Ascending aorta (tissue), 2 donors: ENCODE measurements around the gene TMTC1. TPM values are rescaled to one million over a fixed set of nuclear protein-coding genes. Genes with fewer than 3 reads are reported as not detected.

Experiments used
- DNase-seq, 2 donors: peaks; one replicate each; pipeline ENCODE4 v3.0.0-alpha.2; 2019; ENCODE audit warnings: low spot score in 2 of 2
- H3K27ac ChIP-seq, 2 donors: fragments of 200-600 bp; sonication (generic); one replicate each; pipeline ENCODE4 v1.5.1; 2016 to 2017; ENCODE audit warnings: mild to moderate bottlenecking in 1 of 2
- H3K27me3 ChIP-seq: fragments of 200-600 bp; sonication (generic); one replicate; pipeline ENCODE4 v1.5.1; 2017
- H3K36me3 ChIP-seq, 2 donors: fragments of 200-600 bp; sonication (generic); one replicate each; pipeline ENCODE4 v1.5.1; 2016
- H3K4me1 ChIP-seq, 2 donors: fragments of 200-600 bp; sonication (generic); one replicate each; pipeline ENCODE4 v1.5.1; 2016 to 2017; ENCODE audit warnings: mild to moderate bottlenecking in 1 of 2
- H3K4me3 ChIP-seq, 2 donors: fragments of 200-600 bp; sonication (generic); one replicate each; pipeline ENCODE4 v1.5.1; 2016 to 2017; ENCODE audit warnings: mild to moderate bottlenecking in 1 of 2
- H3K9me3 ChIP-seq, 2 donors: fragments of 200-600 bp; sonication (generic); one replicate each; pipeline ENCODE4 v1.5.1; 2016
- intact Hi-C: fragments of 100-400 bp; cut with DNase I; formaldehyde crosslinking; loops from one replicate; pipeline ENCODE4 v1.15.1; 2023
- total RNA-seq: library from RNA; depleted of rRNA; stranded (reverse); fragments of >200 nt; gene quantifications from one replicate; pipeline ENCODE4 v1.1.0, GENCODE V29; 2016
- TF ChIP-seq, protein P1 (sequence below), 3 experiments: fragments of 200-600 bp in 2 of 3; fragments of 450-650 bp in 1 of 3; sonication (generic) in 2 of 3; IDR thresholded peaks; one replicate each; pipeline ENCODE4 v1.5.1; 2016 to 2019; ENCODE audit warnings: antibody characterized with exemption in 3 of 3, mild to moderate bottlenecking in 1 of 3, moderate library complexity in 1 of 3

Gene TMTC1
- total RNA-seq, 1 donor from 2014 or later = 176 TPM

- H3K36me3 ChIP-seq = peaks cover 9 to 49% of the 10 kb centered on the region in 2 donors
- TF ChIP-seq, protein P1, sequence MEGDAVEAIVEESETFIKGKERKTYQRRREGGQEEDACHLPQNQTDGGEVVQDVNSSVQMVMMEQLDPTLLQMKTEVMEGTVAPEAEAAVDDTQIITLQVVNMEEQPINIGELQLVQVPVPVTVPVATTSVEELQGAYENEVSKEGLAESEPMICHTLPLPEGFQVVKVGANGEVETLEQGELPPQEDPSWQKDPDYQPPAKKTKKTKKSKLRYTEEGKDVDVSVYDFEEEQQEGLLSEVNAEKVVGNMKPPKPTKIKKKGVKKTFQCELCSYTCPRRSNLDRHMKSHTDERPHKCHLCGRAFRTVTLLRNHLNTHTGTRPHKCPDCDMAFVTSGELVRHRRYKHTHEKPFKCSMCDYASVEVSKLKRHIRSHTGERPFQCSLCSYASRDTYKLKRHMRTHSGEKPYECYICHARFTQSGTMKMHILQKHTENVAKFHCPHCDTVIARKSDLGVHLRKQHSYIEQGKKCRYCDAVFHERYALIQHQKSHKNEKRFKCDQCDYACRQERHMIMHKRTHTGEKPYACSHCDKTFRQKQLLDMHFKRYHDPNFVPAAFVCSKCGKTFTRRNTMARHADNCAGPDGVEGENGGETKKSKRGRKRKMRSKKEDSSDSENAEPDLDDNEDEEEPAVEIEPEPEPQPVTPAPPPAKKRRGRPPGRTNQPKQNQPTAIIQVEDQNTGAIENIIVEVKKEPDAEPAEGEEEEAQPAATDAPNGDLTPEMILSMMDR (IDR thresholded peaks at IDR 0.05) = no peak
- no peak overlapping the region for H3K4me3 ChIP-seq
- H3K27ac ChIP-seq = no peak overlapping the region
- H3K9me3 ChIP-seq = no peaks in the 10 kb centered on the region
- no peak for DNase-seq
- H3K27me3 ChIP-seq = no peaks in the 10 kb centered on the region
- intact Hi-C loops = no loop called here
- no peaks in the 10 kb centered on the region for H3K4me1 ChIP-seq
Measured at GRCh38 chr12:29752121-29752520, 31.6 kb downstream of the TMTC1 start.

GRCh38 chr12:29751676-29752075, 32.1 kb downstream of the TMTC1 start:
- peak overlapping the region in 1 of 2 donors; percentile 6 for H3K27ac ChIP-seq

GRCh38 chr12:29750928-29751220, 32.9 kb downstream of the TMTC1 start:
- Histone ChIP-seq H3K27me3 (no peaks in the 10 kb centered on the region), H3K9me3 (no peaks in the 10 kb centered on the region), H3K4me1 (no peaks in the 10 kb centered on the region), H3K36me3 (peaks cover 9 to 46% of the 10 kb centered on the region in 2 donors), H3K27ac (no peak overlapping the region), H3K4me3 (no peak overlapping the region)
- no peak for DNase-seq
- TF ChIP-seq, protein P1 (IDR thresholded peaks at IDR 0.05) = no peak
- intact Hi-C loops = no loop called here

More at GRCh38 chr12:29751676-29752075, 32.1 kb downstream of the TMTC1 start:
- H3K4me1 ChIP-seq = no peaks in the 10 kb centered on the region
- no peaks in the 10 kb centered on the region for H3K27me3 ChIP-seq
- peaks cover 9 to 46% of the 10 kb centered on the region in 2 donors for H3K36me3 ChIP-seq
- no peak for DNase-seq
- H3K9me3 ChIP-seq = no peaks in the 10 kb centered on the region
- no peak overlapping the region for H3K4me3 ChIP-seq
- TF ChIP-seq, protein P1 (IDR thresholded peaks at IDR 0.05) = no peak
- intact Hi-C loops = no loop called here

DNA sequence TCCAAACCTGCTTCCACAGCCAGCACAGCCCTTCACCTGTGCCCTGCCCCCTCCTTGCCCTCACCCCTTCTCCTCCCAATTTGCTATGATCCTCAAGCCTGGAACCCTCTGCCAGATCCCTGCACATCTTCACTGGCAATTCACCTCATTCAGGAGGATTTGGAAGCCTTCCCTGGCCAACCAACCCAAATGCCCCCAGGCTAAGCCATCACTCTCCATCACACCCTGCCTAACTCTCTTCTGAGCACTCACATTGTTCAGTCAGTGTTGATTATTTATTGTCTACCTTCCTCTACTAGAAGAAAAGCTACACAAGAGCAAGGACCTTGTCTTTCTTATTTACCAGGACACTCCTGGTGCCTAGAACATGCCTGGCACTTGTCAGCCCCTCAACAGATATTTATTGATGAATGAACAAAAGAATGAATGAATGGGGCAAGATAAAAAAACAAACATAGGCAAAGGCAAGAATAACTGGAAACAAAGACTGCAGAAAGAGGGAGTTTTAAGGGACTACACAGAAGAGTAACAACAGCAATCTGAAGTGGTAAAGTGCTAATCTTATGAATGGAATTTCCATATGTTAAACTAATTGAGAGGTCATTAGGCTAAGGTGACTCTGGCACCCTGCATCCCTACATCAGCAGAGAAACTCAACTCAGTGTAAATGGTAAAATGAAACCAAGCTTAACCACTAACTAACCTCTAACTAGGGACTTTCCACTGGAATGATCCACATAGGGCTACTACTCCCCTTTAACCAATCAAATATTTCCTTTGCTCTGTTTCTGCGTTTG, 33.4 kb downstream of the TMTC1 start:
- TF ChIP-seq, protein P1 (IDR thresholded peaks at IDR 0.05) = no peak
- Histone ChIP-seq H3K4me1 (no peaks in the 10 kb centered on the region), H3K4me3 (no peak overlapping the region), H3K27ac (peak overlapping the region in 1 of 2 donors; percentile 29), H3K9me3 (no peaks in the 10 kb centered on the region), H3K27me3 (no peaks in the 10 kb centered on the region), H3K36me3 (peaks cover 9 to 46% of the 10 kb centered on the region in 2 donors)
- no peak for DNase-seq
- intact Hi-C loops = no loop called here

DNA sequence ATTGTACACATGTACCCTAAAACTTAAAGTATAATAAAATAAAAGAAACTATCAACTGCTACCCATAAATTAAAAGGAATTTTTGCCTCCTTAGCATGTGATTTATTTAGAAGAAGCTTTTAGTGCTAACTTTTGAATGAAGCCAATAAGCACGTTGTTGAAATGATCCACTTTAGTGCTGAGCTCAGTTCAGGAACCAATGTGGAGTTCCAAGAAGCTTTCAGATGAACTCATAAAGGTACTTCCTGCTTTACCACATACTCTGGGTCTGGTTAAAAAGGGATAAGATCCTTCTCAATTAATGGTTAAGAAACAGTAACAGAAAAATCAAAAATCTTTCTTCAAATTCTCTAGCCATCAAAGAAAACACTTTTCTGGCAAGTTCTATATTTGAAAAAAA, 39.4 kb downstream of the TMTC1 start:
- intact Hi-C loops = loop anchor here (5.0 kb wide), 1 partner anchor 38 kb away; the partner anchor contains the start of gene TMTC1
- TF ChIP-seq, protein P1 (IDR thresholded peaks at IDR 0.05) = no peak
- H3K4me1 ChIP-seq = peaks cover 3 to 19% of the 10 kb centered on the region in 2 donors
- no peaks in the 10 kb centered on the region for H3K9me3 ChIP-seq
- no peaks in the 10 kb centered on the region for H3K27me3 ChIP-seq
- peaks cover 0 to 4% of the 10 kb centered on the region in 2 donors for H3K36me3 ChIP-seq
- H3K27ac ChIP-seq = peak overlapping the region; percentile 44 to 74
- DNase-seq = no peak
- no peak overlapping the region for H3K4me3 ChIP-seq
